ENCODE data around the gene BCL7A. TPM values are rescaled to one million over a fixed set of nuclear protein-coding genes. Genes with fewer than 3 reads are reported as not detected.

Gene BCL7A
- total RNA-seq, 6 experiments from 2014 or later: 2.6 to 3.8 (median 3.4) TPM

GRCh38 chr12:122111089-122111641 is 89.5 kb downstream of the BCL7A start:
- no peak for TF ChIP-seq CTCF (IDR thresholded peaks at IDR 0.05)
- no peaks in the 10 kb centered on the region for H3K36me3 Mint-ChIP-seq (ENCODE audit: low read depth)
- H3K27ac Mint-ChIP-seq: no peak overlapping the region
- DNase-seq: no peak
- H3K9me3 Mint-ChIP-seq: no peaks in the 10 kb centered on the region
- H3K4me3 Mint-ChIP-seq: no peak overlapping the region
- H3K27me3 Mint-ChIP-seq (ENCODE audit: insufficient read depth): peaks cover 1% of the 10 kb centered on the region; the same call in 1 of the 2 replicates
- H3K4me1 Mint-ChIP-seq (ENCODE audit: low read depth): peaks cover 49% of the 10 kb centered on the region

Other genes with a start within 250 kb of the BCL7A start
- 1 to 10 TPM; 3.2 to 4.2 (median 3.6) TPM for gene RHOF, start 228.2 kb upstream of the BCL7A start, total RNA-seq (2021; fragmentation: NEBNext Ultra II Directional; extraction: Animal tissue kit (Norgen Biotek cat#: 25700))
- 10 to 100 TPM; 18.5 to 22.0 (median 20.9) TPM for gene SETD1B, start 217.9 kb upstream of the BCL7A start, total RNA-seq (2021; fragmentation: NEBNext Ultra II Directional; extraction: Animal tissue kit (Norgen Biotek cat#: 25700))
- under 1 TPM in 4 of 6 experiments, not detected in 2; 0.14 to 0.25 (median 0.21) TPM for gene HPD, start 163.0 kb upstream of the BCL7A start, total RNA-seq (2021; fragmentation: NEBNext Ultra II Directional; extraction: Animal tissue kit (Norgen Biotek cat#: 25700))
- 10 to 100 TPM; 63.4 to 84.7 (median 75.1) TPM for gene PSMD9, start 133.1 kb upstream of the BCL7A start, total RNA-seq (2021; fragmentation: NEBNext Ultra II Directional; extraction: Animal tissue kit (Norgen Biotek cat#: 25700))
- gene CFAP251, start 103.3 kb upstream of the BCL7A start, total RNA-seq (2021; fragmentation: NEBNext Ultra II Directional; extraction: Animal tissue kit (Norgen Biotek cat#: 25700)): 1 to 10 TPM in 5 of 6 experiments, under 1 TPM in 1; 0.66 to 4.2 (median 3.3) TPM
- gene MLXIP, start 56.9 kb downstream of the BCL7A start, total RNA-seq (2021; fragmentation: NEBNext Ultra II Directional; extraction: Animal tissue kit (Norgen Biotek cat#: 25700)): 10 to 100 TPM; 19.0 to 23.8 (median 21.7) TPM
- gene IL31, start 152.3 kb downstream of the BCL7A start, total RNA-seq (2021; fragmentation: NEBNext Ultra II Directional; extraction: Animal tissue kit (Norgen Biotek cat#: 25700)): not detected
- gene LRRC43, start 161.2 kb downstream of the BCL7A start, total RNA-seq (2021; fragmentation: NEBNext Ultra II Directional; extraction: Animal tissue kit (Norgen Biotek cat#: 25700)): not detected
- gene B3GNT4, start 181.8 kb downstream of the BCL7A start, total RNA-seq (2021; fragmentation: NEBNext Ultra II Directional; extraction: Animal tissue kit (Norgen Biotek cat#: 25700)): under 1 TPM in 2 of 6 experiments, not detected in 4; 0.13 to 0.14 TPM
- 10 to 100 TPM; 47.5 to 54.2 (median 48.8) TPM for gene DIABLO, start 204.2 kb downstream of the BCL7A start, total RNA-seq (2021; fragmentation: NEBNext Ultra II Directional; extraction: Animal tissue kit (Norgen Biotek cat#: 25700))
- gene VPS33A, start 244.6 kb downstream of the BCL7A start, total RNA-seq (2021; fragmentation: NEBNext Ultra II Directional; extraction: Animal tissue kit (Norgen Biotek cat#: 25700)): 10 to 100 TPM; 22.7 to 31.0 (median 25.7) TPM

Data from HFFc6 (cell line).